Tibial artery (tissue), 4 donors: ENCODE data around the gene CCR5.
"Not testable (repeated sequence)": the region's sequence is repeated elsewhere in the genome, so short reads cannot be mapped to it uniquely, and the experiment has no call there.

Experiments
- DNase-seq, 2 donors: peaks; one replicate each; pipeline ENCODE4 v3.0.0-alpha.2; 2019
- H3K27ac ChIP-seq, 2 donors: fragments of 200-600 bp; sonication (generic) in 1 of 2; 1 replicate in 1 of 2; 2 replicates in 1 of 2; pipeline ENCODE4 v1.5.1; 2018 to 2019; ENCODE audit warnings: mild to moderate bottlenecking in 1 of 2
- H3K27me3 ChIP-seq, 2 donors: fragments of 200-600 bp; sonication (generic) in 1 of 2; one replicate each; pipeline versions ENCODE4 v1.5.1 to v1.6.0; 2016 to 2019
- H3K36me3 ChIP-seq, 3 donors: fragments of 200-600 bp; sonication (generic) in 2 of 3; one replicate each; pipeline ENCODE4 v1.5.1; 2016 to 2019; ENCODE audit warnings: mild to moderate bottlenecking in 2 of 3
- H3K4me1 ChIP-seq, 4 donors: fragments of 200-600 bp; sonication (generic) in 2 of 4; 1 replicate in 3 of 4; 2 replicates in 1 of 4; pipeline ENCODE4 v1.5.1; 2016 to 2019
- H3K4me3 ChIP-seq, 2 donors: fragments of 200-600 bp; sonication (generic) in 1 of 2; 1 replicate in 1 of 2; 2 replicates in 1 of 2; pipeline ENCODE4 v1.5.1; 2018 to 2019; ENCODE audit warnings: mild to moderate bottlenecking in 2 of 2
- H3K9me3 ChIP-seq, 3 donors: fragments of 200-600 bp; sonication (generic) in 1 of 3; one replicate each; pipeline ENCODE4 v1.5.1; 2016 to 2019
- intact Hi-C: fragments of 100-400 bp; cut with DNase I; formaldehyde crosslinking; loops from one replicate; pipeline ENCODE4 v1.15.0; 2023; ENCODE audit warnings: low total_unique reads
- TF ChIP-seq, protein P1 (sequence below), 2 experiments: fragments of 200-600 bp in 1 of 2; fragments of 450-650 bp in 1 of 2; IDR thresholded peaks; one replicate each; pipeline ENCODE4 v1.5.1; 2017 to 2019; ENCODE audit warnings: antibody characterized with exemption in 2 of 2, mild to moderate bottlenecking in 1 of 2, moderate library complexity in 1 of 2

Gene CCR5

DNA sequence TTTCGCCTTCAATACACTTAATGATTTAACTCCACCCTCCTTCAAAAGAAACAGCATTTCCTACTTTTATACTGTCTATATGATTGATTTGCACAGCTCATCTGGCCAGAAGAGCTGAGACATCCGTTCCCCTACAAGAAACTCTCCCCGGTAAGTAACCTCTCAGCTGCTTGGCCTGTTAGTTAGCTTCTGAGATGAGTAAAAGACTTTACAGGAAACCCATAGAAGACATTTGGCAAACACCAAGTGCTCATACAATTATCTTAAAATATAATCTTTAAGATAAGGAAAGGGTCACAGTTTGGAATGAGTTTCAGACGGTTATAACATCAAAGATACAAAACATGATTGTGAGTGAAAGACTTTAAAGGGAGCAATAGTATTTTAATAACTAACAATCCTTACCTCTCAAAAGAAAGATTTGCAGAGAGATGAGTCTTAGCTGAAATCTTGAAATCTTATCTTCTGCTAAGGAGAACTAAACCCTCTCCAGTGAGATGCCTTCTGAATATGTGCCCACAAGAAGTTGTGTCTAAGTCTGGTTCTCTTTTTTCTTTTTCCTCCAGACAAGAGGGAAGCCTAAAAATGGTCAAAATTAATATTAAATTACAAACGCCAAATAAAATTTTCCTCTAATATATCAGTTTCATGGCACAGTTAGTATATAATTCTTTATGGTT, at the start of gene CCR5:
Gene CCR5, plus strand, starts transcription at position 108 of the 680 bp plus-strand sequence. CDS start 1,957 bp downstream, outside the sequence.
- Histone ChIP-seq H3K4me3 (no peak within 1 kb of the TSS), H3K4me1 (no peaks in the 10 kb centered on the region), H3K36me3 (no peaks in the 10 kb centered on the region), H3K9me3 (no peaks in the 10 kb centered on the region), H3K27ac (no peak within 1 kb of the TSS), H3K27me3 (peaks cover 0 to 14% of the 10 kb centered on the region in 2 donors)
- intact Hi-C loops, result no loop called here
- TF ChIP-seq, protein P1, sequence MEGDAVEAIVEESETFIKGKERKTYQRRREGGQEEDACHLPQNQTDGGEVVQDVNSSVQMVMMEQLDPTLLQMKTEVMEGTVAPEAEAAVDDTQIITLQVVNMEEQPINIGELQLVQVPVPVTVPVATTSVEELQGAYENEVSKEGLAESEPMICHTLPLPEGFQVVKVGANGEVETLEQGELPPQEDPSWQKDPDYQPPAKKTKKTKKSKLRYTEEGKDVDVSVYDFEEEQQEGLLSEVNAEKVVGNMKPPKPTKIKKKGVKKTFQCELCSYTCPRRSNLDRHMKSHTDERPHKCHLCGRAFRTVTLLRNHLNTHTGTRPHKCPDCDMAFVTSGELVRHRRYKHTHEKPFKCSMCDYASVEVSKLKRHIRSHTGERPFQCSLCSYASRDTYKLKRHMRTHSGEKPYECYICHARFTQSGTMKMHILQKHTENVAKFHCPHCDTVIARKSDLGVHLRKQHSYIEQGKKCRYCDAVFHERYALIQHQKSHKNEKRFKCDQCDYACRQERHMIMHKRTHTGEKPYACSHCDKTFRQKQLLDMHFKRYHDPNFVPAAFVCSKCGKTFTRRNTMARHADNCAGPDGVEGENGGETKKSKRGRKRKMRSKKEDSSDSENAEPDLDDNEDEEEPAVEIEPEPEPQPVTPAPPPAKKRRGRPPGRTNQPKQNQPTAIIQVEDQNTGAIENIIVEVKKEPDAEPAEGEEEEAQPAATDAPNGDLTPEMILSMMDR (IDR thresholded peaks at IDR 0.05), result no peak
- DNase-seq, result no peak

DNA sequence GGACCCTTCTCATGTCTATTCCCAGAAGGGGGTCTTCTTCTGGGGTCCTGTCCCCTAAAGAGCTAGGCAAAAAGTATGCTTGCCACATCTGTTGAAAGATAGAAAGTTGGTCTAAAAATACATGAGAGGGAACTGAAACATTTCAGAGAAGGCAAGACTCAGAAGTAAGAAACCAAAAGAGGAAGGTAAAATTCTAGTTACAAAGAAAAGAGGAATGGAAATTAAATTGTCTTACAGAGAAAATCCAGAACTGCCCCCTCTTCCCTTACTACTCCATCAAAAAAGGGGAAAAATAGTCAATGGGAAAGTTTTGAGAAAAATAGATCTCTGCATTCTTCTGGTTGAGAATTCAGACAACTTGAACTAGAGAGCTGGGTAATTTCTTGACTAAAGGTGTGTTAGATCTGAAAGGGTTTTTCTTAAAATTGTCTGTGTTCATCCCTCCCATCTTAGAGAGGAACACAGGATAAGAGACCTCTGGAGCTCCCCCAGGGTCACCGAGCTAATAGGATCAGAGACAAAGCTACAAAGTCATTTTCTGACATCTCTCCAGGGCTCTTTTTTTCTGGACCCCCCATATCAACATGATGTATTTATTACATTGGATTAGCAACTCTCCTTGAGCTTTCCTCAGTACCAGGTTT, 49.2 kb upstream of the CCR5 start:
- intact Hi-C loops, result no loop called here
- no peaks in the 10 kb centered on the region for H3K4me1 ChIP-seq

DNA sequence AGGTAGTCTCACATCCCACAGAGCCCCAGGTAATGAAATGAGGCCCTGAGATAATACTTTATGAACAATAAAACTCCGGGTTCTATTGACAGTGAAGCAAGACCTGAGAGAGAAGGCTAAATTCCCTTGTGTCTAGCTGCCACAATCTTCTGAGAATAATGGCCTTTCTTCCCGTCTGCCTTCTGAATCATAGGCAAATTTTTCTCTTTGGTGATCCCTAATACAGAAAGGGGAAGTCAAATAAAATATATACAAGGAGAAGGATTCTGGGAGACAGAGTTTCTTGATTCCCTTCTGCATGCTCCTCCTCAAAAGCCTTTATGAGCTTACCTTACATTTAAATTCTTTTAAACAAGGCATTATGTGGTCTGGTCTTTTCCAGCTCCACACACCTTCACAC, 46.7 kb upstream of the CCR5 start:
- no peaks in the 10 kb centered on the region for H3K9me3 ChIP-seq
- intact Hi-C loops, result no loop called here
- no peaks in the 10 kb centered on the region for H3K36me3 ChIP-seq
- no peak overlapping the region for H3K4me3 ChIP-seq
- no peak for DNase-seq
- H3K27ac ChIP-seq, result no peak overlapping the region
- no peaks in the 10 kb centered on the region for H3K27me3 ChIP-seq
- TF ChIP-seq, protein P1 (IDR thresholded peaks at IDR 0.05), result no peak
- H3K4me1 ChIP-seq, result no peaks in the 10 kb centered on the region

More for the DNA sequence above, 49.2 kb upstream of the CCR5 start:
- TF ChIP-seq, protein P1 (IDR thresholded peaks at IDR 0.05), result no peak
- Histone ChIP-seq H3K4me3 (no peak overlapping the region), H3K9me3 (no peaks in the 10 kb centered on the region), H3K27me3 (no peaks in the 10 kb centered on the region), H3K36me3 (no peaks in the 10 kb centered on the region), H3K27ac (no peak overlapping the region)
- DNase-seq, result no peak

DNA sequence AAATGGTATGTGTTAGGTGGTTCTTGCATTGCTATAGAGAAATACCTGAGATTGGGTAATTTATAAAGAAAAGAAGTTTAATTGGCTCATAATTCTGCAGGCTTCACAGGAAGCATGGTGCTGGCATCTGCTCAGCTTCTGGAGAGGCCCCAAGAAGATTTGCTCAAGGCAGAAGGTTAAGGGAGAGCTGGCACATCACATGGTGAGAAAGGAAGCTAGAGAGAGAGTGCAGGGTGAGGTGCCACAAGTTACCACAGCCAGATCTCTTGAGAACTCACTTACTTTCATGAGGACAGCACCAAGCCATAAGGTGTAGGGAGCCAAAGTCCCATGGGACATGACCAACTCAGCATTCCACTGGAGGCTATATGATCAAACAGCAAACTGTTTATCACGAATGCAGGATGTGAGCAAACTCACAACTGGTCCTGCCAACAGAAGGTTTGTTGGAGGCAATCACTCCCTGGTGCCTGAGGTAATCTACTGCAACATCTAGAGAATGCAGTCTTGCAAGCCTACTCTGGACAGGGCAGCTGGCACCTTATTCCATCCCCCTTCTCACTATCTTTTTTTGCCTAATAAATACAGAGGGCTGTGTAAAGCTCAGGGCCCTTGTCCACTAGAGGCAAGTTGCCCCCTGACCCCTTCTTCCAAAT, 45.0 kb upstream of the CCR5 start:
- TF ChIP-seq, protein P1 (IDR thresholded peaks at IDR 0.05), result no peak
- H3K27me3 ChIP-seq, result no peaks in the 10 kb centered on the region
- H3K4me3 ChIP-seq, result no peak overlapping the region
- intact Hi-C loops, result no loop called here
- no peaks in the 10 kb centered on the region for H3K4me1 ChIP-seq
- H3K36me3 ChIP-seq, result no peaks in the 10 kb centered on the region
- H3K27ac ChIP-seq, result no peak overlapping the region
- DNase-seq, result no peak
- H3K9me3 ChIP-seq, result no peaks in the 10 kb centered on the region

DNA sequence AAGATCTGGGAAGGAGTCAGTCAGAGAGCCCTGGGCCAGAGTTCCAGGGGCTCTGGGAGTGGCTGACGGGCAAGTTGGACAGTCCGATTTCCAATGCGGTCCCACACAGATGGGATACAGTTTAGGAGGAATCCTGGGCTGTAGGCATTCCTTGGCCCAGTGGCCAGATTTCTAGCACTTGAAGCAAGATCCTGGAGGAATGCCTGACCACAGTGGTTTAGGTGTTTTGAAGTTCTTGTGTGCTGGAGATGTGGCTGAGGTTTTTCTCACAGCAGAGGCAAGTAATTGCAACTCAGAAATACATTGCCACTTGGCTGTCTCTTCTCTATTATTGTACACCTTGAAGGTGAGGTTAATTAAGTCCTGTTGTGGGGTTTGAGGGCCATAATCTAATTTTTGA, 40.1 kb upstream of the CCR5 start:
- H3K27me3 ChIP-seq, intact Hi-C loops: not testable (repeated sequence)

More for the DNA sequence above, 40.1 kb upstream of the CCR5 start:
- not testable (repeated sequence) for DNase-seq, H3K9me3 ChIP-seq, H3K4me3 ChIP-seq, H3K36me3 ChIP-seq, H3K27ac ChIP-seq, H3K4me1 ChIP-seq
